SJSA1 (cell line): ENCODE measurements around the gene DACH1. TPM values are rescaled to one million over a fixed set of nuclear protein-coding genes. Genes with fewer than 3 reads are reported as not detected.

Experiments
- DNase-seq, 2 experiments: peaks; one replicate each; pipeline ENCODE4 v3.0.0-alpha.2; 2015 to 2020; ENCODE audit warnings: low spot score in 2 of 2, low read depth in 1 of 2
- H3K27ac ChIP-seq: fragments of 250-450 bp; sonication (Bioruptor Pico); 2 replicates; pipeline ENCODE4 v1.5.1; 2020; ENCODE audit warnings: mild to moderate bottlenecking, moderate library complexity
- H3K27me3 ChIP-seq: fragments of 250-450 bp; sonication (Bioruptor Pico); replicated peaks from 2 replicates; pipeline ENCODE4 v1.5.1; 2020; ENCODE audit warnings: mild to moderate bottlenecking, moderate library complexity
- H3K36me3 ChIP-seq: fragments of 250-450 bp; sonication (Bioruptor Pico); 2 replicates; pipeline ENCODE4 v1.5.1; 2020; ENCODE audit warnings: mild to moderate bottlenecking
- H3K4me1 ChIP-seq: fragments of 250-450 bp; sonication (Bioruptor Pico); replicated peaks from 2 replicates; pipeline ENCODE4 v1.6.1; 2021; ENCODE audit warnings: mild to moderate bottlenecking
- H3K4me3 ChIP-seq: fragments of 250-450 bp; sonication (Bioruptor Pico); 2 replicates; pipeline ENCODE4 v1.5.1; 2020; ENCODE audit warnings: mild to moderate bottlenecking
- H3K9me3 ChIP-seq: fragments of 250-450 bp; sonication (Bioruptor Pico); replicated peaks from 2 replicates; pipeline ENCODE4 v1.5.1; 2020; ENCODE audit warnings: mild to moderate bottlenecking
- total RNA-seq: library from RNA; depleted of rRNA; stranded (reverse); fragments of >200 nt; shearing (Covaris generic); gene quantifications from 2 replicates; pipeline ENCODE4 v1.2.3, GENCODE V29; 2014

The DACH1 gene
- total RNA-seq, 1 experiment from 2014 or later, result not detected

GRCh38 chr13:71489041-71489440 lies 378.0 kb downstream of the DACH1 start:
- no peaks in the 10 kb centered on the region for H3K36me3 ChIP-seq
- no peaks in the 10 kb centered on the region for H3K9me3 ChIP-seq
- DNase-seq, result no peak
- H3K27me3 ChIP-seq, result no peaks in the 10 kb centered on the region
- no peak overlapping the region for H3K4me3 ChIP-seq
- H3K27ac ChIP-seq, result no peak overlapping the region
- H3K4me1 ChIP-seq, result no peaks in the 10 kb centered on the region

- no peaks in the 10 kb centered on the region for H3K4me1 ChIP-seq
- H3K4me3 ChIP-seq, result no peak overlapping the region
- no peak overlapping the region for H3K27ac ChIP-seq
- H3K36me3 ChIP-seq, result no peaks in the 10 kb centered on the region
- DNase-seq, result no peak
- H3K9me3 ChIP-seq, result no peaks in the 10 kb centered on the region
- no peaks in the 10 kb centered on the region for H3K27me3 ChIP-seq
These were observed 378.8 kb downstream of the DACH1 start for GRCh38 chr13:71488201-71488600.

- Histone ChIP-seq H3K36me3 (no peaks in the 10 kb centered on the region), H3K27ac (no peak overlapping the region), H3K9me3 (no peaks in the 10 kb centered on the region), H3K4me1 (no peaks in the 10 kb centered on the region), H3K27me3 (no peaks in the 10 kb centered on the region), H3K4me3 (no peak overlapping the region)
- no peak for DNase-seq
These were observed 381.1 kb downstream of the DACH1 start for GRCh38 chr13:71485913-71486312.

- Histone ChIP-seq H3K27me3 (no peaks in the 10 kb centered on the region), H3K4me3 (no peak overlapping the region), H3K27ac (no peak overlapping the region), H3K9me3 (no peaks in the 10 kb centered on the region), H3K4me1 (no peaks in the 10 kb centered on the region), H3K36me3 (no peaks in the 10 kb centered on the region)
- DNase-seq, result no peak
These were observed 383.3 kb downstream of the DACH1 start for GRCh38 chr13:71483733-71484132.

- no peak for DNase-seq
- Histone ChIP-seq H3K36me3 (no peaks in the 10 kb centered on the region), H3K9me3 (no peaks in the 10 kb centered on the region), H3K4me3 (no peak overlapping the region), H3K27ac (no peak overlapping the region), H3K27me3 (no peaks in the 10 kb centered on the region), H3K4me1 (no peaks in the 10 kb centered on the region)
These were observed 385.5 kb downstream of the DACH1 start for GRCh38 chr13:71481501-71481900.

GRCh38 chr13:71481046-71481445 lies 386.0 kb downstream of the DACH1 start:
- Histone ChIP-seq H3K4me3 (no peak overlapping the region), H3K4me1 (no peaks in the 10 kb centered on the region), H3K36me3 (no peaks in the 10 kb centered on the region), H3K27ac (no peak overlapping the region), H3K27me3 (no peaks in the 10 kb centered on the region), H3K9me3 (no peaks in the 10 kb centered on the region)
- no peak for DNase-seq

- no peak for DNase-seq
- Histone ChIP-seq H3K27me3 (no peaks in the 10 kb centered on the region), H3K27ac (no peak overlapping the region), H3K4me1 (no peaks in the 10 kb centered on the region), H3K9me3 (no peaks in the 10 kb centered on the region), H3K36me3 (no peaks in the 10 kb centered on the region), H3K4me3 (no peak overlapping the region)
These were observed 389.3 kb downstream of the DACH1 start for GRCh38 chr13:71477735-71478134.

GRCh38 chr13:71474936-71475335 lies 392.1 kb downstream of the DACH1 start:
- no peak for DNase-seq
- no peaks in the 10 kb centered on the region for H3K4me1 ChIP-seq
- H3K27me3 ChIP-seq, result no peaks in the 10 kb centered on the region
- no peaks in the 10 kb centered on the region for H3K9me3 ChIP-seq
- H3K27ac ChIP-seq, result no peak overlapping the region
- no peaks in the 10 kb centered on the region for H3K36me3 ChIP-seq
- no peak overlapping the region for H3K4me3 ChIP-seq

- no peak for DNase-seq
- Histone ChIP-seq H3K9me3 (no peaks in the 10 kb centered on the region), H3K4me1 (no peaks in the 10 kb centered on the region), H3K36me3 (no peaks in the 10 kb centered on the region), H3K27ac (no peak overlapping the region), H3K4me3 (no peak overlapping the region), H3K27me3 (no peaks in the 10 kb centered on the region)
These were observed 397.4 kb downstream of the DACH1 start for GRCh38 chr13:71469626-71470025.

- Histone ChIP-seq H3K27ac (no peak overlapping the region), H3K36me3 (no peaks in the 10 kb centered on the region), H3K4me1 (no peaks in the 10 kb centered on the region), H3K9me3 (no peaks in the 10 kb centered on the region), H3K4me3 (no peak overlapping the region), H3K27me3 (no peaks in the 10 kb centered on the region)
- DNase-seq, result no peak
These were observed 402.3 kb downstream of the DACH1 start for GRCh38 chr13:71464686-71465085.

GRCh38 chr13:71461892-71462291 lies 405.1 kb downstream of the DACH1 start:
- Histone ChIP-seq H3K27me3 (no peaks in the 10 kb centered on the region), H3K27ac (no peak overlapping the region), H3K4me1 (no peaks in the 10 kb centered on the region), H3K4me3 (no peak overlapping the region), H3K36me3 (no peaks in the 10 kb centered on the region), H3K9me3 (no peaks in the 10 kb centered on the region)
- no peak for DNase-seq

GRCh38 chr13:71460211-71460610 lies 406.8 kb downstream of the DACH1 start:
- DNase-seq, result no peak
- H3K9me3 ChIP-seq, result no peaks in the 10 kb centered on the region
- no peak overlapping the region for H3K27ac ChIP-seq
- H3K27me3 ChIP-seq, result no peaks in the 10 kb centered on the region
- H3K4me1 ChIP-seq, result no peaks in the 10 kb centered on the region
- H3K36me3 ChIP-seq, result no peaks in the 10 kb centered on the region
- H3K4me3 ChIP-seq, result no peak overlapping the region

GRCh38 chr13:71459708-71460107 lies 407.3 kb downstream of the DACH1 start:
- Histone ChIP-seq H3K36me3 (no peaks in the 10 kb centered on the region), H3K9me3 (no peaks in the 10 kb centered on the region), H3K27ac (no peak overlapping the region), H3K4me1 (no peaks in the 10 kb centered on the region), H3K27me3 (no peaks in the 10 kb centered on the region), H3K4me3 (no peak overlapping the region)
- no peak for DNase-seq

- Histone ChIP-seq H3K36me3 (no peaks in the 10 kb centered on the region), H3K4me1 (no peaks in the 10 kb centered on the region), H3K27ac (no peak overlapping the region), H3K9me3 (no peaks in the 10 kb centered on the region), H3K27me3 (no peaks in the 10 kb centered on the region), H3K4me3 (no peak overlapping the region)
- DNase-seq, result no peak
These were observed 409.4 kb downstream of the DACH1 start for GRCh38 chr13:71457645-71458044.

GRCh38 chr13:71456136-71456535 lies 410.9 kb downstream of the DACH1 start:
- H3K36me3 ChIP-seq, result no peaks in the 10 kb centered on the region
- H3K4me1 ChIP-seq, result no peaks in the 10 kb centered on the region
- no peaks in the 10 kb centered on the region for H3K9me3 ChIP-seq
- no peak for DNase-seq
- H3K27ac ChIP-seq, result no peak overlapping the region
- no peak overlapping the region for H3K4me3 ChIP-seq
- no peaks in the 10 kb centered on the region for H3K27me3 ChIP-seq
